SK-N-SH (cell line): ENCODE measurements around the gene GCH1. TPM values are rescaled to one million over a fixed set of nuclear protein-coding genes. Genes with fewer than 3 reads are reported as not detected.

Experiments used
- CTCF ChIA-PET: fragments of 300-600, 350-600 bp; formaldehyde crosslinking; extraction: SDS; loops from one replicate; lab custom pipeline; 2021; lab: Yijun Ruan, JAX
- POLR2A ChIA-PET: fragments of 350-600 bp; sonication (Branson Sonifier 250); formaldehyde crosslinking; extraction: SDS; loops from one replicate; lab custom pipeline; 2020; ENCODE audit warnings: antibody characterized with exemption, inconsistent platforms; lab: Yijun Ruan, JAX
- DNase-seq: peaks from one replicate; pipeline ENCODE4 v3.0.0; 2012
- H2AFZ ChIP-seq: fragments of 200-600 bp; sonication (generic); 2 replicates; pipeline ENCODE4 v1.8.1; 2016; ENCODE audit warnings: antibody characterized with exemption, mild to moderate bottlenecking, low read depth
- H3F3A ChIP-seq: fragments of 200-600 bp; sonication (generic); replicated peaks from 2 replicates; pipeline ENCODE3; 2016; ENCODE audit warnings: antibody characterized with exemption, mild to moderate bottlenecking; ENCODE audit not compliant: insufficient read depth
- H3K27ac ChIP-seq, 2 experiments: fragments of 200-500 bp in 1 of 2; fragments of 200-600 bp in 1 of 2; sonication (Bioruptor generic) in 1 of 2; sonication (generic), shearing (Covaris generic) in 1 of 2; 2 replicates each; pipeline versions ENCODE4 v1.5.1 to v1.6.1; 2014 to 2016; ENCODE audit warnings: low read depth in 2 of 2, inconsistent platforms in 1 of 2, low read length in 1 of 2, mild to moderate bottlenecking in 1 of 2, mixed read lengths in 1 of 2
- H3K27me3 ChIP-seq: fragments of 200-600 bp; sonication (generic), shearing (Covaris generic); 2 replicates; pipeline ENCODE4 v1.6.1; 2016; ENCODE audit warnings: mixed run types; ENCODE audit not compliant: insufficient read depth
- H3K36me3 ChIP-seq, 2 experiments: fragments of 200-500 bp in 1 of 2; fragments of 200-600 bp in 1 of 2; sonication (Bioruptor generic) in 1 of 2; sonication (generic) in 1 of 2; replicated peaks in 1 of 2; 2 replicates each; pipeline versions ENCODE3 to v1.5.1; 2014 to 2016; ENCODE audit warnings: low read length in 1 of 2, mild to moderate bottlenecking in 1 of 2; ENCODE audit not compliant: insufficient read depth in 2 of 2, control insufficient read depth in 1 of 2
- H3K4me1 ChIP-seq, 2 experiments: fragments of 200-500 bp in 1 of 2; fragments of 200-600 bp in 1 of 2; sonication (Bioruptor generic) in 1 of 2; sonication (generic), shearing (Covaris generic) in 1 of 2; 2 replicates each; pipeline versions ENCODE4 v1.5.1 to v1.6.1; 2014 to 2016; ENCODE audit warnings: low read depth in 1 of 2, low read length in 1 of 2, mixed run types in 1 of 2; ENCODE audit not compliant: insufficient read depth in 2 of 2, control insufficient read depth in 1 of 2
- H3K4me2 ChIP-seq: fragments of 200-600 bp; sonication (generic), shearing (Covaris generic); 2 replicates; pipeline ENCODE4 v1.6.1; 2017; ENCODE audit warnings: mixed run types
- H3K4me3 ChIP-seq, 2 experiments: fragments of 200-500 bp in 1 of 2; fragments of 200-600 bp in 1 of 2; sonication (Bioruptor generic) in 1 of 2; sonication (generic), shearing (Covaris generic) in 1 of 2; 2 replicates each; pipeline versions ENCODE4 v1.5.1 to v1.8.1; 2014 to 2016; ENCODE audit warnings: low read depth in 2 of 2, inconsistent platforms in 1 of 2, low read length in 1 of 2, mild to moderate bottlenecking in 1 of 2, mixed read lengths in 1 of 2, moderate library complexity in 1 of 2
- H3K79me2 ChIP-seq: fragments of 200-600 bp; sonication (generic); 2 replicates; pipeline ENCODE4 v1.8.1; 2017; ENCODE audit warnings: mild to moderate bottlenecking; ENCODE audit not compliant: insufficient read depth
- H3K9ac ChIP-seq: fragments of 200-600 bp; sonication (generic); 2 replicates; pipeline ENCODE4 v1.6.1; 2017; ENCODE audit warnings: mixed run types
- H3K9me2 ChIP-seq: fragments of 200-600 bp; sonication (generic); 2 replicates; pipeline ENCODE4 v1.6.1; 2017; ENCODE audit warnings: mixed run types
- H3K9me3 ChIP-seq: fragments of 200-600 bp; sonication (generic); 2 replicates; pipeline ENCODE4 v1.6.1; 2017; ENCODE audit warnings: mixed run types, mild to moderate bottlenecking, moderate library complexity
- H4K20me1 ChIP-seq: fragments of 200-600 bp; sonication (generic); 2 replicates; pipeline ENCODE4 v1.6.1; 2017; ENCODE audit warnings: mild to moderate bottlenecking, mixed run types; ENCODE audit not compliant: insufficient read depth
- CHD2 ChIP-seq: fragments of 150-350 bp; IDR thresholded peaks from 2 replicates; pipeline ENCODE4 v1.6.1; 2018; ENCODE audit warnings: low read length; ENCODE audit not compliant: partially characterized antibody
- ELF1 ChIP-seq: IDR thresholded peaks from 2 replicates; pipeline ENCODE4 v1.4.0; 2012
- FOSL2 ChIP-seq: IDR thresholded peaks from 2 replicates; pipeline ENCODE4 v1.4.0; 2012; ENCODE audit warnings: low read depth, mild to moderate bottlenecking, moderate library complexity, borderline replicate concordance
- FOXJ3 ChIP-seq: sonication (generic); formaldehyde crosslinking; IDR thresholded peaks from 2 replicates; pipeline ENCODE4 v1.5.1; 2020; ENCODE audit warnings: mild to moderate bottlenecking, missing genetic modification reagents
- GABPA ChIP-seq: IDR thresholded peaks from 2 replicates; pipeline ENCODE4 v1.4.0; 2012; ENCODE audit warnings: low read depth, mild to moderate bottlenecking
- IRF3 ChIP-seq: fragments of 150-350 bp; IDR thresholded peaks from 2 replicates; pipeline ENCODE4 v1.6.1; 2016; ENCODE audit warnings: mild to moderate bottlenecking, low read depth, low read length
- JUND ChIP-seq: IDR thresholded peaks from 2 replicates; pipeline ENCODE4 v1.4.0; 2012
- MEF2A ChIP-seq: IDR thresholded peaks from 2 replicates; pipeline ENCODE4 v1.4.0; 2012; ENCODE audit warnings: low read depth, borderline replicate concordance
- MXI1 ChIP-seq: IDR thresholded peaks from 2 replicates; pipeline ENCODE4 v1.6.1; 2012; ENCODE audit warnings: mild to moderate bottlenecking, low read depth, low read length, improper control_type of control experiment
- NFIC ChIP-seq: IDR thresholded peaks from 2 replicates; pipeline ENCODE4 v1.4.0; 2012; ENCODE audit warnings: borderline replicate concordance
- NRF1 ChIP-seq: IDR thresholded peaks from 2 replicates; pipeline ENCODE4 v1.6.1; 2012; ENCODE audit warnings: low read depth, mild to moderate bottlenecking, low read length
- PBX3 ChIP-seq: IDR thresholded peaks from 2 replicates; pipeline ENCODE4; 2012
- POLR2AphosphoS5 ChIP-seq: IDR thresholded peaks from 2 replicates; pipeline ENCODE4 v1.6.1; 2012; ENCODE audit warnings: low read depth, low read length
- REST ChIP-seq: IDR thresholded peaks from 2 replicates; pipeline ENCODE4 v1.6.1; 2012; ENCODE audit warnings: mild to moderate bottlenecking, low read depth, low read length, moderate library complexity
- RFX5 ChIP-seq: IDR thresholded peaks from 2 replicates; pipeline ENCODE4 v1.6.1; 2012; ENCODE audit warnings: mild to moderate bottlenecking, improper control_type of control experiment, low read length
- SMC3 ChIP-seq: IDR thresholded peaks from 2 replicates; pipeline ENCODE4 v1.6.1; 2012; ENCODE audit warnings: low read depth, low read length, improper control_type of control experiment
- TAF1 ChIP-seq: IDR thresholded peaks from 2 replicates; pipeline ENCODE4 v1.6.1; 2012; ENCODE audit warnings: low read depth, mild to moderate bottlenecking, low read length, moderate library complexity, borderline replicate concordance
- TEAD4 ChIP-seq: IDR thresholded peaks from 2 replicates; pipeline ENCODE4 v1.4.0; 2012; ENCODE audit warnings: mild to moderate bottlenecking, borderline replicate concordance; ENCODE audit not compliant: insufficient read depth
- USF1 ChIP-seq: IDR thresholded peaks from 2 replicates; pipeline ENCODE4 v1.4.0; 2012; ENCODE audit warnings: low read depth, borderline replicate concordance
- ZBTB33 ChIP-seq: IDR thresholded peaks from 2 replicates; pipeline ENCODE4 v1.4.0; 2012; ENCODE audit warnings: low read depth, borderline replicate concordance
- WGBS: methylation state at CpG from one replicate; pipeline ENCODE4 v1.1.6; 2017; ENCODE audit warnings: low lambda C conversion rate; 5-methylcytosine and 5-hydroxymethylcytosine counted together
- polyA plus RNA-seq, 3 experiments: library from polyadenylated mRNA; depleted of rRNA; stranded (reverse); fragments of >200 nt; gene quantifications; 2 replicates each; pipeline ENCODE4 v1.2.3, GENCODE V29; 2012

Gene GCH1
- polyA plus RNA-seq, 1 of the 3 experiments (the other 2 are of a cell fraction), result 2.2 TPM

- POLR2A ChIA-PET, result interaction anchor here (0.6 kb wide), 1 partner anchor 294 kb away, joined by 6 read pairs; no protein-coding TSS in a partner anchor
- no peak overlapping the region for H3K27ac ChIP-seq
- H3F3A ChIP-seq, result no peaks in the 10 kb centered on the region
- CTCF ChIA-PET, result interaction anchor here (0.9 to 1.4 kb wide), 4 partner anchors 9 to 137 kb away, joined by 3 to 4 read pairs (median 3); partner anchors contain the start of gene GCH1
- H3K4me3 ChIP-seq, result no peak overlapping the region
- H3K9me2 ChIP-seq, result no peaks in the 10 kb centered on the region
- no peaks in the 10 kb centered on the region for H3K36me3 ChIP-seq
- DNase-seq, result no peak
- H4K20me1 ChIP-seq, result no peaks in the 10 kb centered on the region
- TF ChIP-seq NFIC (no peak), NRF1 (no peak), GABPA (no peak), ELF1 (no peak), JUND (no peak), USF1 (no peak), MEF2A (no peak), CHD2 (no peak), FOXJ3 (CRISPR knock-in tag) (no peak), FOSL2 (no peak), MXI1 (no peak), TEAD4 (no peak), SMC3 (no peak), ZBTB33 (no peak), REST (no peak), IRF3 (no peak), POLR2AphosphoS5 (no peak), RFX5 (no peak), PBX3 (no peak), TAF1 (no peak)
- no peak overlapping the region for H2AFZ ChIP-seq
- H3K9ac ChIP-seq, result no peak overlapping the region
- 88% methylated on average over 1 of the region's 1 CpG for WGBS
- no peaks in the 10 kb centered on the region for H3K79me2 ChIP-seq
- no peaks in the 10 kb centered on the region for H3K9me3 ChIP-seq
- no peaks in the 10 kb centered on the region for H3K4me1 ChIP-seq
- no peaks in the 10 kb centered on the region for H3K27me3 ChIP-seq
- H3K4me2 ChIP-seq, result no peak overlapping the region
These were observed 74.6 kb downstream of the GCH1 start for GRCh38 chr14:54828037-54828436.
